Stimulated activated CD4-positive, alpha-beta T cell treated with anti-CD3 and anti-CD28 coated beads, Interleukin-2, amount 100 ng/mL, for 4 hours (primary cell): Measurements from ENCODE around the gene CNNM2.
"Not testable (repeated sequence)": the region's sequence is repeated elsewhere in the genome, so short reads cannot be mapped to it uniquely, and the experiment has no call there.

ENCODE experiments used
- DNase-seq: peaks from one replicate; pipeline ENCODE4 v3.0.0-alpha.2; 2020; ENCODE audit warnings: low read depth

Gene CNNM2

GRCh38 chr10:103041391-103041790, 123.3 kb downstream of the CNNM2 start:
- DNase-seq = no peak

- DNase-seq = no peak
Measured at GRCh38 chr10:103042129-103042528, 124.0 kb downstream of the CNNM2 start.

DNA sequence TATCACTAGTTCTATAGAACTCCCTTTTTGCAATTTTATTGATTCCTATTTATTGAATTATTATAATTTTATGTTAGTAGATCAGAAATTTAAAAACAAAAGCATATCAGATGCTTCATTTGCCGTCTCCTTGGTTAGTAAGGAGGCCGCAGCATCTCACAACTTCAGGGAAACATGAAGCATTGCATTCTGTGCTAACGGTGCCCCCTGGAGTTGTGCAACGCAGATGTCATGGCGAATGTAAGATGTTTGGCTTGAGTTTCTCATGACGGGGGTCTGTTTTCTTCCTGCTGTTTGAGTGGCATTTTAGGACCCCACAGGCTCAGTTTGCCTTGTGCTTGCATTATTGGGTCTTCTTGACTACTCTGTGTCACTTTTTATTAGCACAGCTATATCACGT, 124.8 kb downstream of the CNNM2 start:
- no peak for DNase-seq

DNA sequence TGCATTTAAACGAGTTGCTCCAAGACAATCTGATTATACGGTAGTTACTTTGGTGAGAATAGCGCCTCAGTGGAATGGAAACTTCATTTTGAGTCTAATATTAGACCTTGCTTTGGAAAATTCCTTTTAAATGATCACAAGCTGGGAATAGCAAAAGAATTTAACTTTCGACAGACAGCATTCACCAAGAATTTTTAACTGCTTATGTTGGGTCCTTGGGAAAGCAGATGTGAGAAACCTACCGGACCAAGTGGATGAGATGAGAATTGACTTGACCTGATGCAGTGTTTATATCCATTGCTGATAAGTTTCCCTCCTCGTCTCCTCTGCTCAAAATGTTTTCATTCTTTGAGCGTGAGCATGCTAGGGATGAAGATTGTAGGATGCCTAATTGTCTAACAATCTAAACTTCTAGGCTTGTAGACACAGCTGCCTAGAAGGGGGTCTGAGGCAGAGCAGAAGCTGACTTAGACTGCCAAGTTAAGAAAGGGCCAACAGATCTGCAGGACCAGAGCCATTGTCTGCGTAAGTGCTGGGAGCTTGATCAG, 126.9 kb downstream of the CNNM2 start:
- DNase-seq = no peak

DNA sequence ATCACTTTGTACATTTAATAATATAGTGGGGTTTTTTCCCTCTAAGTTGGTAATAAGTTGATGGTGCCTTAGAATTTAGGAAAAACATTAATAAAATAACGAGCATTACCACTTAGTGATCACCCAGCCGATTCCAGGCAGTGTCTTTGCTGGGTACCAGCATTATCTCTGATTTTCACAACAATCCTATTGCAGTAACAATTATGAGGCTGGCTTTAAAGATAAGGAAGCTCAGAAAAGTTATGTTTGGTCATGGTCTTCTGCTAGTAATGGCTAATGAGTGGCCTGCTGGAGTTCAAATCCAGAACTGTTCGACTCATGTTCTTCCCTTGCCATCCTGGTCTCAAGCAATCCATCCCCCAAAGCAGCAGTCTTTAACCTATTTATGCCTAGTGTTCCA, 127.9 kb downstream of the CNNM2 start:
- no peak for DNase-seq

DNA sequence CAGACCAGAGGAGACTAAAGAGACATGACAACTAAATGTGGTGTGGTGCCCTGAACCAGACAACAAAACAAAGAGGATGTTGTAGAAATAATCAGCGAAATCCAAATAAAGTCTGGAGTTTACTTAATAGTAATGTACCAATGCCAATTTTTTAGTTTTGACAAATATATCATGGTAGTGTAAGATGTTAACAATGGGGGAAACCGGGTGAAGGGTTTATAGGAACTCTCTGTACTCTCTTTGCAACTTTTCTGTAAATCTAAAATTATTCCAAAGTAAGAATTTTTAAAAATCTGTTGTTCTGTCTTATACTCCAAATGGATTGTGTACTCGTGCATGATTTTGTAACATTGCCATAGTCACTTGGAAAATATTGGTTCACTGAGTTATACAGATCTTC, 129.3 kb downstream of the CNNM2 start:
- no peak for DNase-seq

- no peak for DNase-seq
Measured at GRCh38 chr10:103049237-103049636, 131.1 kb downstream of the CNNM2 start.

- peak; percentile 10 for DNase-seq
Measured at GRCh38 chr10:103053659-103054581, 135.8 kb downstream of the CNNM2 start.

- no peak for DNase-seq
Measured at GRCh38 chr10:103054621-103055020, 136.5 kb downstream of the CNNM2 start.

GRCh38 chr10:103055105-103055504, 137.0 kb downstream of the CNNM2 start:
- DNase-seq = no peak

DNA sequence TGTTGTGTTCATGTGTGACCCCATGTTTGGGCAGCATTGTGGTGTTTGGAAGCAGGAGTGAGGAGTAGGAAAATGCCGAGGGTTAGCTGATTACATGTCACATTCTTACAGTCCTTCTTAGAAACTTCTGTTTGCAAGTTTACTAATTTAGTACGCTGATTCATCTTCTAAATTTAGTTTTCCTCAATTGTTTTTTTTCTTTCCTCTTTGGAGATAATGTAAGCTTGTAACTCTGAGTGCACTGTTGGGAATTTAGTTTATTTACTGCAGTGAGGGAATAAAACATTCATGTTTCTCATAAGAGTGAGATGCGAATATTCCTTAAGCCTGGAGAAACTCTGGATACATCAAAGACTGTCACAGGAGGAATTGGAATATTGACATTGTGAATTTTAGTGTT, 139.9 kb downstream of the CNNM2 start:
- DNase-seq = no peak

- no peak for DNase-seq
Measured at GRCh38 chr10:103060575-103060974, 142.5 kb downstream of the CNNM2 start.

DNA sequence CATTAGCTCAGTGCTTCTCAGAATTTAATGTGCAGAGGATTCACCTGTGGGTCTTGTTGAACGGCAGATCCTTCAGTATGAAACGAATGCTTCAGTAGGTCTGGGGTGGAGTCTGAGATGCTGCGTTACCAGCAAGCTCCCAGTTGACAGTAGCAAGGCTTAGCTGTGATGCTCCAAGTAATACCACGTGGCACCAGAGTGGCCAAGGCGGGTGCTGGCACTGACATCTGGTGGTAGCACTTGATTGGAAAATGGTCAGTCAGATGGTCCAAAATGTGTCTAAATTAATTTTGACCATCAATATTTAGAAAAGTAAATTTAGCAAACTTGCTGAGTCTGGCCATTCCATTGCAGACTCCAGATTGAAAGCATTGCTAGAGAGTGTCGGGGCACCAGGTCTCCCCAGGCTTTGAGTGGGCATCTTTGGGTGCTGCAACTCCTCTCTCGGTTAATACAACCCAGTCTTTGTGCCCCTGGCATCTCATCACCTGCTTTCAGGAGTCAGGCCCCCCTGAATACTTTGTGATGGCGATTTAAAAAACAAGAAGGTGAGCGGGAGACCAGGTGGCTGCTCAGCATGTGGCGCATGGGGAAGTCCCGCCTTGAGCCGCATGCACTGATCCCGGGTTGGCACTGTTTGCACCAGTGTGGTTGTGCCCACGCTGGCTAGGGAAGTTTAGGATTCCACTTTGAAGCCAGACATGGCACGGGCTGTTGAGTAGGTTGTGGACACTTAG, 144.9 kb downstream of the CNNM2 start:
- DNase-seq = no peak

GRCh38 chr10:103064956-103065355, 146.9 kb downstream of the CNNM2 start:
- no peak for DNase-seq

- no peak for DNase-seq
Measured at GRCh38 chr10:103066141-103067098, 148.3 kb downstream of the CNNM2 start.

DNA sequence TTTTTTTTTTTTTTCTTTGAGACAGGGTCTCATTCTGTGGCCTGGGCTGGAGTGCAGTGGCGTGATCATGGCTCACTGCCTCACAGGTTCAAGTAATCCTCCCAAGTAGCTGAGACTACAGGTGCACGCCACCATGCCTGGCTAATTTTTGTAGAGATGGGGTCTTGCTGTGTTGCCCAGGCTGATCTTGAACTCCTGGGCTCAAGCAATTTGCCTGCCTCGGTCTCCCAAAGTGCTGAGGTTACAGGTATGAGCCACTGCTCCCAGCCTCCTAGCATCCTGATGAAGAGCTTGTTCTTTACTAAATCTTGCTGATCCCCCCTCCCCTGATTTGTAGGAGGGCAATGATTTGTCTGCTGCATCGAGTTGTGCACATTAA, 149.0 kb downstream of the CNNM2 start:
- not testable (repeated sequence) for DNase-seq

DNA sequence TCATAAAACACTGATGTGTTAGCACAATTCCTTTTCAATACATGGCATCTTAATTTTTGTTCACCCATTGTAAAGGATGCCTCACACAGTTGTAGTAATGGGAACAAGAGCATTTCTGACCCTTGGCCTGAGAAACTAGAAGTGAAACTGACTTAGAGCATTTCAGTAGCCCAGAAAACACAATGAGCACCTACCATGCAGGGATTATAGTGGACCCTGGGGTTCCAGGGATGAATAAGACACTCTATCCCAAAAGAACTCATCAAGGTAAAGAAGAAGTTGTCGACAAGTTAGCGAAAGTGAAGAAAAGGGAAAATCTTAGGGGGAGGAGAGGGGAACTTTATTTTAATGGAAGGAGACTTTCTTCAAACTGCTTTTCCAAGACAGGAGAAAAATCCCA, 149.4 kb downstream of the CNNM2 start:
- no peak for DNase-seq

DNA sequence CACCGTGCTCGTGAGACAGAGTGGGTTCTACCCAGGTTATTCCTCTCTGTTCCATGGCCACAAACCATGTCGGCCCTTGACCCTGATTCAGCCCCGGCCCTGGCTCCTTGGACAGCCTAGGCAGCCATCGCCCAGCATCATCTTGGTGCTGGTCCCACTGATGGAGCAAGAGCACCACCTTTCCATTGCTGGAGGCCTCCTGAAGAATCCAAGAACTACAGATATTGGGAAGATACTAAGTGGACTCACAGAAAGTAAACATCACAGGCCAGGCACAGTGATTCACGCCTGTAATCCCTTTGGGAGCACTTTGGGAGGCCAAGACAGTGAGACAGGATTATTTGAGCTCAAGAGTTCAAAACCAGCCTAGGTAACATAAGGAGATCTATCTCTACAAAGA, 149.9 kb downstream of the CNNM2 start:
- DNase-seq = no peak

DNA sequence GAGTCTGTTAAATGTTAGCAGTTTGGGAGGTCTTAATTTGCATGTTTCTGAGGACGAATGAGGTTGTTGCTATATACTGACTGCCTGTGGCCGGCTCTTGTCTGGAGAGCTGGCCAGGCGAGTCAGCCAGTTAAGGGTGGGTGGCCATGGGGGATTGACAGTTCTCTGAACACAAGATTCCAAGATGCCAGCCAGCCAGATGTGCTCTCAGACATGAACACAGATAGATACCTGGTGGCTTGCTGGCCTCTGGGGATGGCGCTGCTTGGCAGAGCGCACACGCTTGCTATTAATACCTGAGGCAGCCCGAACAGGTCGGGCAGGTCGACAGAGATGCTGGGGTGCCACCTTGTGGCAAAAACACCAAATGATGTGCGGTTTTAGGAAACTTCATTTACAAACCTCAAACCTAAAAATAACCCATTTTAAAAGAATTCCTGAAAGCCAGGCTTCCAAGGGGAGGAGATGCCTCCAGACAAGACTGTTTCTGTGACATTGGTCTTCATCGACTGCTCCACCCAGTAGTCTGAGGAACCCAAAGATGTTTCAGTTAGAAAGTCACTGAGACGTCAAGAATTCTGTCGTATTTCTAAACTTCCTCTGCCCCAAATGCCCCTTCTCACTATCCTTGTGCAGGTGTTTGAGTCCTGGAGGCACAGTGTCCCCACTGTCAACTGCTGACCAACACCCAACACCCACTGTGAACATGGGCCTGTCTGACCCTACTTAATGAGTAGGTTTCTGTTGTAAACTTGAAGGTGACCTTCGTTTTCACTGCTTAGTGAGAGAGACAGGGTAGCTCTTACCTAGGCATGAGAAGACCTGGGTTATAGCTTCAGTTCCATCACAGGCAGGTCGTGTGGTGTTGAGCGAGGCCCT, 151.6 kb downstream of the CNNM2 start:
- peak; percentile 53 for DNase-seq

DNA sequence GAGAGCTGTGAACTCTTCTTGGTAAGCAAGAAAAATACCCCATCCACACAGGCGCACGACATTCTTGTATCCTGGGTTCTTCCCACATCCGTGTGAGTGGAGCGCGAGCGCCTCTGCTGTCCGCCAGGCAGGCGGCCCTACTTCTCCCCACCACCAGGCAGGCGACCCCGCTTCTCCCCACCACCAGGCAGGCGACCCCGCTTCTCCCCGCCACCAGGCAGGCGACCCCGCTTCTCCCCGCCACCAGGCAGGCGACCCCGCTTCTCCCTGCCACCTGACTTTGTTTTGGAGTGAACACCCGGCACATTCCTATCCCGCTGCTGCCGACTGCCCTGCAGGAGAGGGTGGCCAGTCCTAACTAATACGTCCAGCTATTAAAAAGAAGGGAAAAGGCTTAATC, 154.2 kb downstream of the CNNM2 start:
- no peak for DNase-seq

- DNase-seq = no peak
Measured at GRCh38 chr10:103072891-103073290, 154.8 kb downstream of the CNNM2 start.
